HepG2 (cell line): ENCODE results near the gene SH3GL2. TPM values are rescaled to one million over a fixed set of nuclear protein-coding genes. Genes with fewer than 3 reads are reported as not detected.

Experiments
- ATAC-seq: fragments of 200-7000 bp; cut with Tn5 transposase; 3 replicates; pipeline ENCODE4 v1.9.1; 2020; ENCODE audit warnings: mild to moderate bottlenecking, moderate library complexity
- BruUV-seq: library from RNA; stranded (reverse); fragments of 400-500 nt; replicated peaks from 2 replicates; lab custom pipeline; 2021; lab: Mats Ljungman, UMichigan
- CTCF ChIA-PET: fragments of 300-600 bp; formaldehyde crosslinking; extraction: SDS; loops from one replicate; lab custom pipeline; 2021; ENCODE audit warnings: low total read pairs, inconsistent platforms, low intra/inter-chr PET ratio; lab: Yijun Ruan, JAX
- POLR2A ChIA-PET: fragments of 350-600 bp; sonication (Branson Sonifier 250); formaldehyde crosslinking; loops from one replicate; lab custom pipeline; 2020; ENCODE audit warnings: antibody characterized with exemption, inconsistent platforms; lab: Yijun Ruan, JAX
- DNase-seq: peaks from one replicate; pipeline ENCODE4 v3.0.0-alpha.2; 2015; ENCODE audit warnings: low spot score
- FAIRE-seq: peaks from 3 replicates; lab custom pipeline; 2011; peaks lifted over from hg19 to GRCh38; lab: Jason Lieb, UNC
- H2AFZ ChIP-seq: one replicate; pipeline ENCODE4 v1.6.1; 2011; ENCODE audit warnings: low read length, inconsistent platforms
- H3K27ac ChIP-seq: fragments of 300-600 bp; 3 replicates; pipeline ENCODE4 v1.8.0; 2011; ENCODE audit warnings: mixed run types, mild to moderate bottlenecking, mixed read lengths, low read length, inconsistent platforms; ENCODE audit not compliant: insufficient read depth; ENCODE audit errors: extremely low read length
- H3K27me3 ChIP-seq, 2 experiments: fragments of 200-600 bp in 1 of 2; 2 replicates in 1 of 2; 3 replicates in 1 of 2; pipeline versions ENCODE4 v1.6.0 to v1.8.0; 2011; ENCODE audit warnings: low read length in 2 of 2, mild to moderate bottlenecking in 2 of 2, moderate library complexity in 2 of 2, inconsistent platforms in 1 of 2; ENCODE audit not compliant: insufficient read depth in 2 of 2, control insufficient read depth in 1 of 2
- H3K36me3 ChIP-seq, 2 experiments: fragments of 200-600 bp in 1 of 2; replicated peaks in 1 of 2; 2 replicates in 1 of 2; 3 replicates in 1 of 2; pipeline versions ENCODE4 v1.5.1 to v1.8.0; 2011; ENCODE audit warnings: low read length in 2 of 2, inconsistent platforms in 1 of 2; ENCODE audit not compliant: insufficient read depth in 2 of 2, control insufficient read depth in 1 of 2
- H3K4me1 ChIP-seq: 2 replicates; pipeline ENCODE4 v1.5.1; 2012; ENCODE audit warnings: low read length, inconsistent platforms; ENCODE audit not compliant: insufficient read depth
- H3K4me2 ChIP-seq: 2 replicates; pipeline ENCODE4 v1.6.0; 2011; ENCODE audit warnings: low read depth, low read length, inconsistent platforms
- H3K4me3 ChIP-seq, 3 experiments: fragments of 200-600 bp in 1 of 3; sonication (generic), shearing (Covaris generic) in 1 of 3; replicated peaks in 1 of 3; 2 replicates each; pipeline ENCODE4 v1.5.1; 2011 to 2016; ENCODE audit warnings: low read length in 3 of 3, inconsistent platforms in 2 of 3, low read depth in 2 of 3, mild to moderate bottlenecking in 2 of 3, control low read depth in 1 of 3, mixed read lengths in 1 of 3; ENCODE audit not compliant: insufficient read depth in 1 of 3
- H3K79me2 ChIP-seq: one replicate; pipeline ENCODE4 v1.6.1; 2011; ENCODE audit warnings: low read length, inconsistent platforms; ENCODE audit not compliant: insufficient read depth
- H3K9ac ChIP-seq: 2 replicates; pipeline ENCODE4 v1.6.0; 2011; ENCODE audit warnings: mild to moderate bottlenecking, low read depth, low read length, inconsistent platforms; ENCODE audit not compliant: insufficient read depth
- H3K9me3 ChIP-seq: 2 replicates; pipeline ENCODE4 v1.5.1; 2012; ENCODE audit warnings: mild to moderate bottlenecking, low read length
- H4K20me1 ChIP-seq: 2 replicates; pipeline ENCODE4 v1.6.0; 2011; ENCODE audit warnings: inconsistent platforms, mild to moderate bottlenecking, low read length, moderate library complexity; ENCODE audit not compliant: insufficient read depth
- CEBPB ChIP-seq: IDR thresholded peaks from 2 replicates; pipeline ENCODE4 v1.6.1; 2011; ENCODE audit warnings: low read depth, low read length, improper control_type of control experiment, borderline replicate concordance
- ZFY ChIP-seq: sonication (generic); formaldehyde crosslinking; IDR thresholded peaks from 2 replicates; pipeline ENCODE4 v1.4.0; 2020; ENCODE audit warnings: missing genetic modification reagents
- ZNF768 ChIP-seq: sonication (generic); formaldehyde crosslinking; IDR thresholded peaks from 2 replicates; pipeline ENCODE4 v1.4.0; 2020; ENCODE audit warnings: missing genetic modification reagents
- WGBS: methylation state at CpG from one replicate; pipeline ENCODE4 v1.1.6; 2017; ENCODE audit warnings: low lambda C conversion rate; 5-methylcytosine and 5-hydroxymethylcytosine counted together
- in situ Hi-C: cut with HindIII; loops from 2 replicates; pipeline ENCODE4 v1.10.0; 2017; ENCODE audit warnings: low pct_unique_long_range_greater_than_20kb; ENCODE audit not compliant: extremely low pct_ligation_motif_present
- intact Hi-C: fragments of 100-400 bp; cut with micrococcal nuclease; formaldehyde crosslinking; loops from one replicate; pipeline ENCODE4 v1.10.0; 2022; ENCODE audit not compliant: unreplicated experiment
- polyA plus RNA-seq, 8 experiments: library from polyadenylated mRNA; depleted of rRNA in 3 of 8; stranded (reverse) in 7 of 8; unstranded in 1 of 8; fragments of >200 nt; fragmentation: Illumina TruSeq in 4 of 8; extraction: Trizol in 4 of 8; gene quantifications; 2 replicates each; pipeline versions ENCODE4 v1.2.1 to v1.2.3, GENCODE V29; 2011 to 2016; ENCODE audit warnings: low read depth in 4 of 8, missing spikeins in 1 of 8, mixed read lengths in 1 of 8; ENCODE audit not compliant: insufficient read depth in 1 of 8
- total RNA-seq, 5 experiments: library from RNA; depleted of rRNA; stranded (reverse); fragments of >200 nt; fragmentation: Illumina TruSeq; extraction: Trizol; gene quantifications; 2 replicates each; pipeline ENCODE4 v1.2.3, GENCODE V29; 2016; ENCODE audit warnings: low read depth in 1 of 5

The SH3GL2 gene
- total and polyA plus RNA-seq, 2 of the 13 experiments (the other 11 are each of a cell fraction or from before 2014, with no cell fraction given) = 0.04 TPM; not detected in 1

GRCh38 chr9:17782430-17783149 lies 203.7 kb downstream of the SH3GL2 start:
- Histone ChIP-seq H3K9me3 (no peaks in the 10 kb centered on the region), H3K9ac (no peak overlapping the region), H3K4me1 (no peaks in the 10 kb centered on the region), H4K20me1 (no peaks in the 10 kb centered on the region), H3K27me3 (peaks cover 0 to 4% of the 10 kb centered on the region in 2 experiments; a peak in 1 of 5 replicates), H3K4me2 (no peak overlapping the region), H2AFZ (no peak overlapping the region), H3K4me3 (no peak overlapping the region), H3K79me2 (no peaks in the 10 kb centered on the region), H3K36me3 (no peaks in the 10 kb centered on the region), H3K27ac (no peak overlapping the region)
- peak; percentile 84 for TF ChIP-seq CEBPB
- no peak for TF ChIP-seq ZNF768 (CRISPR knock-in tag)
- no peak for FAIRE-seq
- POLR2A ChIA-PET = no interaction called here
- no TSS peak for BruUV-seq
- CTCF ChIA-PET = no interaction called here
- DNase-seq = no peak
- intact Hi-C loops (no loop called here), in situ Hi-C loops (no loop called here)
- WGBS = 26% methylated on average over 6 of the region's 6 CpGs
- no peak for ATAC-seq

GRCh38 chr9:17783227-17783626 lies 204.4 kb downstream of the SH3GL2 start:
- ChIA-PET POLR2A (no interaction called here), CTCF (no interaction called here)
- Histone ChIP-seq H2AFZ (no peak overlapping the region), H3K27ac (no peak overlapping the region), H4K20me1 (no peaks in the 10 kb centered on the region), H3K4me2 (no peak overlapping the region), H3K79me2 (no peaks in the 10 kb centered on the region), H3K9me3 (no peaks in the 10 kb centered on the region), H3K36me3 (no peaks in the 10 kb centered on the region), H3K9ac (no peak overlapping the region), H3K27me3 (peaks cover 0 to 4% of the 10 kb centered on the region in 2 experiments; a peak in 1 of 5 replicates), H3K4me1 (no peaks in the 10 kb centered on the region), H3K4me3 (no peak overlapping the region)
- no peak for FAIRE-seq
- no peak for DNase-seq
- intact Hi-C loops (no loop called here), in situ Hi-C loops (no loop called here)
- ATAC-seq = no peak
- WGBS = 0% methylated on average over 1 of the region's 1 CpG
- no peak for TF ChIP-seq ZFY (CRISPR knock-in tag)
- no TSS peak for BruUV-seq
